GM12865 (cell line): ENCODE data around the gene FYCO1.

Source experiments
- DNase-seq: peaks from one replicate; pipeline ENCODE4 v3.0.0; 2010; ENCODE audit warnings: low read depth
- H3K4me3 ChIP-seq: 2 replicates; pipeline ENCODE4 v1.5.1; 2011; ENCODE audit warnings: mild to moderate bottlenecking, low read depth, low read length, control low read depth
- TF ChIP-seq, protein P1 (sequence below): IDR thresholded peaks from 2 replicates; pipeline ENCODE4 v1.5.1; 2011; ENCODE audit warnings: low read length, control low read depth, low read depth, inconsistent platforms; ENCODE audit not compliant: insufficient read depth; ENCODE audit errors: missing control alignments

Gene FYCO1

GRCh38 chr3:45955017-45955647, 40.5 kb downstream of the FYCO1 start:
- DNase-seq, result no peak
- H3K4me3 ChIP-seq, result no peak overlapping the region
- TF ChIP-seq, protein P1, sequence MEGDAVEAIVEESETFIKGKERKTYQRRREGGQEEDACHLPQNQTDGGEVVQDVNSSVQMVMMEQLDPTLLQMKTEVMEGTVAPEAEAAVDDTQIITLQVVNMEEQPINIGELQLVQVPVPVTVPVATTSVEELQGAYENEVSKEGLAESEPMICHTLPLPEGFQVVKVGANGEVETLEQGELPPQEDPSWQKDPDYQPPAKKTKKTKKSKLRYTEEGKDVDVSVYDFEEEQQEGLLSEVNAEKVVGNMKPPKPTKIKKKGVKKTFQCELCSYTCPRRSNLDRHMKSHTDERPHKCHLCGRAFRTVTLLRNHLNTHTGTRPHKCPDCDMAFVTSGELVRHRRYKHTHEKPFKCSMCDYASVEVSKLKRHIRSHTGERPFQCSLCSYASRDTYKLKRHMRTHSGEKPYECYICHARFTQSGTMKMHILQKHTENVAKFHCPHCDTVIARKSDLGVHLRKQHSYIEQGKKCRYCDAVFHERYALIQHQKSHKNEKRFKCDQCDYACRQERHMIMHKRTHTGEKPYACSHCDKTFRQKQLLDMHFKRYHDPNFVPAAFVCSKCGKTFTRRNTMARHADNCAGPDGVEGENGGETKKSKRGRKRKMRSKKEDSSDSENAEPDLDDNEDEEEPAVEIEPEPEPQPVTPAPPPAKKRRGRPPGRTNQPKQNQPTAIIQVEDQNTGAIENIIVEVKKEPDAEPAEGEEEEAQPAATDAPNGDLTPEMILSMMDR, result no peak

DNA sequence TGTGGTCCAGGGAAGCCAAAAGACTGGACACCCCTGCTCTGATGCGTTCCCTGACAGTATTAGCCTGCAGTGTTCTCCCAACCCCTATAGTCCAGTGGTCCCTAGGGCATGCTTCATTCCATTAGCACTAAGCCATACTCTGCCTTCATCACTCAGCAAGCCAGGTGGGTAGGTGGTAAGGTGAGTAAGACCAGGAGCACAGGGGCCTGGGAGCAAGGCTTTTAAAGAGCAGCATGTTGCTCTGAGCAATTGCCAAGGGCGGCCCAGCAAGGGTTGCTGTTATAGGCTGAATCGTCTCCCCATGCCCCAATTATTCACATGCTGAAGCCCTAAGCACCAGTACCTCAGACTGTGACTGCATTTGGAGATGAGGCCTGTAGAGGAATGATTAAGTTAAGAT, 41.3 kb downstream of the FYCO1 start:
- no peak overlapping the region for H3K4me3 ChIP-seq
- TF ChIP-seq, protein P1, result no peak
- DNase-seq, result no peak

- H3K4me3 ChIP-seq, result no peak overlapping the region
- TF ChIP-seq, protein P1, result no peak
- DNase-seq, result no peak
Observed at GRCh38 chr3:45953536-45953935, 42.1 kb downstream of the FYCO1 start.

GRCh38 chr3:45952456-45952855, 43.2 kb downstream of the FYCO1 start:
- no peak overlapping the region for H3K4me3 ChIP-seq
- TF ChIP-seq, protein P1, result no peak
- no peak for DNase-seq

GRCh38 chr3:45951946-45952345, 43.7 kb downstream of the FYCO1 start:
- H3K4me3 ChIP-seq, result no peak overlapping the region
- TF ChIP-seq, protein P1, result no peak
- DNase-seq, result no peak

DNA sequence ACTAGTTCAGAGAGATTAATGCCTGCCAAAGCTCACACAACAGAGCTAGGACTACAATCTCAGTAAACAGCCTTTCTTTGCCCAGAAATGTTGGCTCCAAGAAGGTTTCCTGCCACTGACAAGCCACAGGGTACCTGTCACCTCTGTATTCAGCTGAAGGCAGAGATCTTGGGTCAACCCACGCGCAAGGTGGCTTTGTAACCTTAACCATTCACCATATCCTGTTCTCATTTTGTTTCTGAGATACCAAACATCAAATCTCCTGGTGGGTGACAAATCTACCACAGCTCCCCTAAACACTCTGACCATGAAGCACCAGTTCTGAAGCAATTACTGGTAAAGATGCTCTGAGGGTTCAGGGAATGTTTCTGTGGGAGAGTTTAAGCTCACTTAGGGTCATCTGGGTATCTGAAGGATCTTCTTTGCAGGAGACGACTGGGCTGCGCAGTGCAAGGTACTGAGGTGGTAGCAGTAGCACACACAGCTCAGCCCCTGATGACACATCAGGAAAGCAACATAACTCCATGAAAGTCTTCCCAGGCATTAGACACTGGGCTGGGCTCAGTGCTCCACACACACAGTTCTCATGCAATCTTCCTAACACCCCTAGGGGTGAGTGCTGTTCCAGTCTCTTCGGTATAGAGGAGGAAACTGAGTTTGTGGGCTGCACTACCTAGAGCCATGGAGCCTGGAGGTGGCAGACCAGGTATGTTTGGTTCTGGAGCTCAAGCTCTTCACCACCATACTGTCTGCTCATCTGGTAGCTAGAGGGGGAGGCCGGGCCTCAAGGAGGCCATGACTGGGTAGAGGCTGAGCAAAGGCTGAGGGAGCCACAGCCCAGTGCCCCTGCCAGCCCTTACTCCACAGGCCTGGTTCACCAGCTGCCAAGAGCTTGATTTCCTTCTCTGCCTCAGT, 44.7 kb downstream of the FYCO1 start:
- no peak overlapping the region for H3K4me3 ChIP-seq
- no peak for DNase-seq
- TF ChIP-seq, protein P1, result no peak
